ENCODE measurements around the gene CTNND1.

DNA sequence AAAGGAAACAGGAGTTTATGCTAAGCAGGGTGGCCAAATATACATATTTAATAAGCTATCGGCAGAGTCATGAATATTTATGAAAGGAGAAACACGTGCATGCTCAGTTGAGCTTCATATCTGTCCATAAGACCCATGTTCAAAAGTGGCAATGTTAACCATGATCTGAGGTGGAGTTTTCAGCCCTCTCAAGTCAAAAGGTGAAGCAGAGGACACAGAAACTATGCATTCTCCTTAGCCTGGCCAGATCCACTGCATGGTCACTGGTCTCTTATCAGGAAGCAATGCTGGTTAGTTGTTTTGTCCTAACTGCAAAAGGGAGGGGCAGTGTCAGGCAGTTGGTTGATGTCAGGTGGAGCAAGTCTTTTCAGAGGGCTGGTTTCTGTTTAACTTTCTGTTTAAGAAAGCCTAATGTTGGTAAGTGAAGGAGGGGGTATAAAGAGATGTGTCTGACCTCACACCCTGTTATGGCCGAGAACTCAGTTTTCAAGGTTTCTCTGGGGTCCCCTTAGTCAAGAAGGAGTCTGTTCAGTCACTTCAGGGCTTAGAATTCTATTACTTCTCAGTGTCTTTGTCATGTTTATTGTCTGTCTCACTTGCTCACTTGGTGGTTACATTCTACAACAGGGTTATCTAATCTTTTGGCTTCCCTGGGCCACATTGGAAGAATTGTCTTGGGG lies 25.8 kb upstream of the CTNND1 start:
- no peak for TF ChIP-seq POLR2AphosphoS5 (IDR thresholded peaks at IDR 0.05; ENCODE audit: borderline replicate concordance, low read depth, low read length)
- no peak for TF ChIP-seq EZH2 (IDR thresholded peaks at IDR 0.05)
